ENCODE data around the gene TMIGD2.

TMIGD2 gene

DNA sequence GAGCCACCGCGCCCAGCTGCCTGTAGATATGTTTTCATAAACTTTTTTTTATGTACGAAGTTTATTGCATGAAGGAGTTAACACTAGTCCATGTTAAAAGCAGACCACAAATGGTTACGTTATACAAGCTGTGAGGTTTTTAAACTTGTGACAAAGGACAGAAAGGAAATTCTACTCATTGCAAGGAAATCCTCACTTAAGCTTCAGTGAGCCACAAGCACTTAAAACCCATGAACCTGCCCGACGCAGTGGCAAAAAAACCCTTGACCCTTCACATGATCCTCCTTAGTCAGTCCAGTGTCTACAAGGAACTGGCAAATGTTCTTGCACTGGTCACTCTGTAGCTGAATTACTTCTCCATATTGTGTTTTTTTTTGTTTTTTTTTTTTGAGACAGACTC is 45.3 kb upstream of the TMIGD2 start:
- no peak for DNase-seq (ENCODE audit: low spot score)
- no peak overlapping the region for H3K9ac ChIP-seq (ENCODE audit: low read depth, low read length, poor library complexity)

GRCh38 chr19:4346020-4346383 is 43.8 kb upstream of the TMIGD2 start:
- H3K27ac ChIP-seq (replicated peaks; ENCODE audit: low read length) = no peak overlapping the region
- peaks cover 19 to 52% of the 10 kb centered on the region in 2 donors for H3K36me3 ChIP-seq (replicated peaks in 1 of 2; ENCODE audit: control insufficient read depth in 2 of 2, insufficient read depth in 2 of 2, low read length in 2 of 2)
- no peak overlapping the region for H2AFZ ChIP-seq (ENCODE audit: low read length)
- H3K14ac ChIP-seq (ENCODE audit: low read length) = no peak overlapping the region
- peaks cover 5% of the 10 kb centered on the region for H3K79me1 ChIP-seq (ENCODE audit: low read depth, low read length)
- no peak overlapping the region for H2BK12ac ChIP-seq (ENCODE audit: low read length)
- H4K91ac ChIP-seq (ENCODE audit: low read depth, low read length, poor library complexity) = no peak overlapping the region
- DNase-seq (ENCODE audit: low spot score) = no peak
- no peak overlapping the region for H2BK5ac ChIP-seq (ENCODE audit: low read length)
- no peak overlapping the region for H3K4ac ChIP-seq (ENCODE audit: low read length)
- H4K8ac ChIP-seq (ENCODE audit: low read depth, low read length) = no peak overlapping the region
- no peak overlapping the region for H3K4me3 ChIP-seq (ENCODE audit: low read length in 2 of 2)
- no peak overlapping the region for H2BK15ac ChIP-seq (ENCODE audit: low read length)
- H3K9ac ChIP-seq (ENCODE audit: low read depth, low read length, poor library complexity) = no peak overlapping the region
- no peaks in the 10 kb centered on the region for H3K9me3 ChIP-seq (replicated peaks in 1 of 2; ENCODE audit: control insufficient read depth in 2 of 2, insufficient read depth in 1 of 2, low read depth in 1 of 2, low read length in 2 of 2)
- H2BK120ac ChIP-seq (ENCODE audit: low read depth, low read length) = no peak overlapping the region
- H3K27me3 ChIP-seq (ENCODE audit: control insufficient read depth in 3 of 3, insufficient read depth in 3 of 3, low read depth in 1 of 3, low read length in 3 of 3) = no peaks in the 10 kb centered on the region
- H2AK5ac ChIP-seq (ENCODE audit: low read depth, low read length) = no peak overlapping the region
- no peak overlapping the region for H3K18ac ChIP-seq (ENCODE audit: low read length)
- WGBS, 2 donors (ENCODE audit: extremely low coverage in 2 of 2, insufficient read length in 2 of 2, insufficient replicate concordance in 1 of 2) = no CpG with 5 or more reads among the region's 6 CpGs
- no peak overlapping the region for H3K23ac ChIP-seq (ENCODE audit: low read depth, low read length, poor library complexity)
- H3K4me1 ChIP-seq (ENCODE audit: control insufficient read depth in 2 of 2, insufficient read depth in 1 of 2, low read depth in 1 of 2, low read length in 2 of 2) = peaks cover 6 to 11% of the 10 kb centered on the region in 2 donors
- no peak overlapping the region for H3K4me2 ChIP-seq (ENCODE audit: insufficient read depth, low read length, poor library complexity, severe bottlenecking)

More for the DNA sequence above, 45.3 kb upstream of the TMIGD2 start:
- Histone ChIP-seq H3K4me1 (ENCODE audit: control insufficient read depth in 2 of 2, insufficient read depth in 1 of 2, low read depth in 1 of 2, low read length in 2 of 2) (peaks cover 6% of the 10 kb centered on the region in 2 donors), H2BK12ac (ENCODE audit: low read length) (no peak overlapping the region), H2BK5ac (ENCODE audit: low read length) (no peak overlapping the region), H3K27me3 (ENCODE audit: control insufficient read depth in 3 of 3, insufficient read depth in 3 of 3, low read depth in 1 of 3, low read length in 3 of 3) (no peaks in the 10 kb centered on the region), H4K8ac (ENCODE audit: low read depth, low read length) (no peak overlapping the region), H3K18ac (ENCODE audit: low read length) (no peak overlapping the region), H4K91ac (ENCODE audit: low read depth, low read length, poor library complexity) (no peak overlapping the region), H2AFZ (ENCODE audit: low read length) (no peak overlapping the region), H2BK15ac (ENCODE audit: low read length) (no peak overlapping the region), H3K23ac (ENCODE audit: low read depth, low read length, poor library complexity) (no peak overlapping the region), H3K14ac (ENCODE audit: low read length) (no peak overlapping the region), H3K9me3 (replicated peaks in 1 of 2; ENCODE audit: control insufficient read depth in 2 of 2, insufficient read depth in 1 of 2, low read depth in 1 of 2, low read length in 2 of 2) (no peaks in the 10 kb centered on the region), H3K36me3 (replicated peaks in 1 of 2; ENCODE audit: control insufficient read depth in 2 of 2, insufficient read depth in 2 of 2, low read length in 2 of 2) (peaks cover 19 to 56% of the 10 kb centered on the region in 2 donors), H3K4me3 (ENCODE audit: low read length in 2 of 2) (no peak overlapping the region), H3K4me2 (ENCODE audit: insufficient read depth, low read length, poor library complexity, severe bottlenecking) (no peak overlapping the region), H2AK5ac (ENCODE audit: low read depth, low read length) (no peak overlapping the region), H3K79me1 (ENCODE audit: low read depth, low read length) (peaks cover 5% of the 10 kb centered on the region), H3K4ac (ENCODE audit: low read length) (no peak overlapping the region), H3K27ac (replicated peaks; ENCODE audit: low read length) (no peak overlapping the region), H2BK120ac (ENCODE audit: low read depth, low read length) (no peak overlapping the region)
- WGBS, 2 donors (ENCODE audit: extremely low coverage in 2 of 2, insufficient read length in 2 of 2, insufficient replicate concordance in 1 of 2) = no CpG with 5 or more reads among the region's 6 CpGs

DNA sequence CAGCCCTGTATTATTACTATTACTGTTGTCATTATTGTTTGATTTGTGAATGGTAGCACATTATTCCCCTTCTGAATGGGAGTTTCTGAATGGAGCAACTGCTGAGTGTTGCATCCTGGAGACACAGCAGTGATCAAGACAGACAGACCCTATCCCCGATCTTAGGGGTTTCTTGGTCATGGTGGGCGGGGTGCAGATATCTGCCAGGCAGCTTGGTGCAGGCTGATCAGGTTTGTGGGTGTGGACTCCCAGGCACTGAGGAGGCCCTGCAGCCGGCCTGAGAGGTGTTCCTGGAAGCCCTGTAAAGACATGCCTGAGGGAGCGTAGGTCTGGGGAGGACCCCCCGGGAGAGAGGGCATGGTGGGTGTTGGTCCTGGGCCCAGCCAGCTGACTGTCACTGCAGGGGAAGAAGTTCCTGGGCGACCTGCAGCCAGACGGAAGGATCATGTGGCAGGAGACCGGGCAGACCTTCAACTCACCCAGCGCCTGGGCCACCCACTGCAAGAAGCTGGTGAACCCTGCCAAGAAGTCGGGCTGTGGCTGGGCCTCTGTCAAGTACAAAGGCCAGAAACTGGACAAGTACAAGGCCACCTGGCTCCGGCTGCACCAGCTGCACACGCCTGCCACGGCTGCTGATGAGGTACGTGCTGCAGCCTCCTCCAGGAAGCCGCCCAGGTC is 43.3 kb upstream of the TMIGD2 start:
- H3K18ac ChIP-seq (ENCODE audit: low read length) = no peak overlapping the region
- WGBS, 2 donors (ENCODE audit: extremely low coverage in 2 of 2, insufficient read length in 2 of 2, insufficient replicate concordance in 1 of 2) = no CpG with 5 or more reads among the region's 15 CpGs
- H3K79me1 ChIP-seq (ENCODE audit: low read depth, low read length) = peaks cover 2% of the 10 kb centered on the region
- no peak overlapping the region for H2BK15ac ChIP-seq (ENCODE audit: low read length)
- no peak overlapping the region for H2BK120ac ChIP-seq (ENCODE audit: low read depth, low read length)
- DNase-seq (ENCODE audit: low spot score) = no peak
- no peak overlapping the region for H3K27ac ChIP-seq (replicated peaks; ENCODE audit: low read length)
- no peak overlapping the region for H2AK5ac ChIP-seq (ENCODE audit: low read depth, low read length)
- no peaks in the 10 kb centered on the region for H3K9me3 ChIP-seq (replicated peaks in 1 of 2; ENCODE audit: control insufficient read depth in 2 of 2, insufficient read depth in 1 of 2, low read depth in 1 of 2, low read length in 2 of 2)
- no peak overlapping the region for H4K91ac ChIP-seq (ENCODE audit: low read depth, low read length, poor library complexity)
- H2BK5ac ChIP-seq (ENCODE audit: low read length) = no peak overlapping the region
- H3K4ac ChIP-seq (ENCODE audit: low read length) = no peak overlapping the region
- no peak overlapping the region for H2BK12ac ChIP-seq (ENCODE audit: low read length)
- no peak overlapping the region for H2AFZ ChIP-seq (ENCODE audit: low read length)
- H3K4me1 ChIP-seq (ENCODE audit: control insufficient read depth in 2 of 2, insufficient read depth in 1 of 2, low read depth in 1 of 2, low read length in 2 of 2) = peaks cover 6 to 11% of the 10 kb centered on the region in 2 donors
- H4K8ac ChIP-seq (ENCODE audit: low read depth, low read length) = no peak overlapping the region
- H3K9ac ChIP-seq (ENCODE audit: low read depth, low read length, poor library complexity) = peak overlapping the region; percentile 3
- peak overlapping the region; percentile 75 for H3K23ac ChIP-seq (ENCODE audit: low read depth, low read length, poor library complexity)
- no peak overlapping the region for H3K4me2 ChIP-seq (ENCODE audit: insufficient read depth, low read length, poor library complexity, severe bottlenecking)
- H3K36me3 ChIP-seq (replicated peaks in 1 of 2; ENCODE audit: control insufficient read depth in 2 of 2, insufficient read depth in 2 of 2, low read length in 2 of 2) = peaks cover 17 to 47% of the 10 kb centered on the region in 2 donors
- no peaks in the 10 kb centered on the region for H3K27me3 ChIP-seq (ENCODE audit: control insufficient read depth in 3 of 3, insufficient read depth in 3 of 3, low read depth in 1 of 3, low read length in 3 of 3)
- H3K14ac ChIP-seq (ENCODE audit: low read length) = no peak overlapping the region
- H3K4me3 ChIP-seq (ENCODE audit: low read length in 2 of 2) = no peak overlapping the region

GRCh38 chr19:4343370-4344307 is 41.5 kb upstream of the TMIGD2 start, which contains the start of gene MPND:
MPND (plus strand) TSS chr19:4343562; CDS start chr19:4343594, 32 bp downstream.
- Histone ChIP-seq H2BK15ac (ENCODE audit: low read length) (no peak within 1 kb of the TSS), H3K27ac (replicated peaks; ENCODE audit: low read length) (peak within 1 kb of the TSS; percentile 98), H3K4me3 (ENCODE audit: low read length in 2 of 2) (peak within 1 kb of the TSS; percentile 71 to 94), H3K79me1 (ENCODE audit: low read depth, low read length) (peaks cover 2% of the 10 kb centered on the region), H3K36me3 (replicated peaks in 1 of 2; ENCODE audit: control insufficient read depth in 2 of 2, insufficient read depth in 2 of 2, low read length in 2 of 2) (peaks cover 10 to 30% of the 10 kb centered on the region in 2 donors), H3K18ac (ENCODE audit: low read length) (peak within 1 kb of the TSS; percentile 100), H2AFZ (ENCODE audit: low read length) (peak within 1 kb of the TSS; percentile 80), H3K4me1 (ENCODE audit: control insufficient read depth in 2 of 2, insufficient read depth in 1 of 2, low read depth in 1 of 2, low read length in 2 of 2) (peaks cover 7 to 12% of the 10 kb centered on the region in 2 donors), H3K23ac (ENCODE audit: low read depth, low read length, poor library complexity) (peak within 1 kb of the TSS; percentile 37), H2AK5ac (ENCODE audit: low read depth, low read length) (peak within 1 kb of the TSS; percentile 98), H3K4me2 (ENCODE audit: insufficient read depth, low read length, poor library complexity, severe bottlenecking) (peak within 1 kb of the TSS; percentile 93), H2BK5ac (ENCODE audit: low read length) (peak within 1 kb of the TSS; percentile 99), H3K9me3 (replicated peaks in 1 of 2; ENCODE audit: control insufficient read depth in 2 of 2, insufficient read depth in 1 of 2, low read depth in 1 of 2, low read length in 2 of 2) (no peaks in the 10 kb centered on the region), H3K27me3 (ENCODE audit: control insufficient read depth in 3 of 3, insufficient read depth in 3 of 3, low read depth in 1 of 3, low read length in 3 of 3) (no peaks in the 10 kb centered on the region), H3K4ac (ENCODE audit: low read length) (peak within 1 kb of the TSS; percentile 38), H2BK120ac (ENCODE audit: low read depth, low read length) (peak within 1 kb of the TSS; percentile 82), H4K91ac (ENCODE audit: low read depth, low read length, poor library complexity) (peak within 1 kb of the TSS; percentile 98), H3K9ac (ENCODE audit: low read depth, low read length, poor library complexity) (peak within 1 kb of the TSS; percentile 99), H4K8ac (ENCODE audit: low read depth, low read length) (no peak within 1 kb of the TSS), H3K14ac (ENCODE audit: low read length) (peak within 1 kb of the TSS; percentile 100), H2BK12ac (ENCODE audit: low read length) (peak within 1 kb of the TSS; percentile 84)
- DNase-seq (ENCODE audit: low spot score) = peak; percentile 85
- WGBS, 2 donors (ENCODE audit: extremely low coverage in 2 of 2, insufficient read length in 2 of 2, insufficient replicate concordance in 1 of 2) = no CpG with 5 or more reads among the region's 101 CpGs

Measured in neuronal stem cell (in vitro differentiated cells).